Measurements from ENCODE around the gene WASHC3.

Gene WASHC3

GRCh38 chr12:101967506-101967905 is 94.3 kb downstream of the WASHC3 start:
- no peak for DNase-seq

DNA sequence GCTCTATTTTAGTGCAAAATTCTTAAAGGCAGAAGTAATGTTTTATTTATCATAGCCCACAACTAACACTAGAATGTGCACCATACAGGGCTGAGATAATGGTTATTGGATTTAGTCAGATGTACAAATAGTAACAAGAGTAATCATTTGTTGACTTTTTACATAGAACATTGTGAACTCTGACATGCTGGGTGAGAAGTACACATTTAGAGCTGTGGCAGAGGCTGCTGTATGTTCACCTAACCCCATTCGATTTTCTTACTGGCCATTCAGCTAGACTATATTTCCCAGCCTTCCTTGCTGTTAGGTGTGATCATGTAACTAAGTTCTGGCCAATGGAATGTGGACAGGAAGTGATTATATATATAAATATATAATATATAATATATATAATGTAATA is 95.3 kb downstream of the WASHC3 start:
- DNase-seq: no peak

GRCh38 chr12:101963697-101964096 is 98.1 kb downstream of the WASHC3 start:
- no peak for DNase-seq

Data from NCI-H2081 (cell line).